ENCODE data around the gene AATF. TPM values are rescaled to one million over a fixed set of nuclear protein-coding genes. Genes with fewer than 3 reads are reported as not detected.

AATF gene
- total and polyA plus RNA-seq, 2 of the 8 experiments (the other 6 are each of a cell fraction or from before 2014, with no cell fraction given), result 20.1 to 62.8 TPM

GRCh38 chr17:36989173-36989572, 40.4 kb downstream of the AATF start:
- no peak overlapping the region for H2BK120ac ChIP-seq (replicated peaks; ENCODE audit: low read depth, low read length)
- H3K27ac ChIP-seq (ENCODE audit: low read depth, low read length), result no peak overlapping the region
- no peak overlapping the region for H3K9ac ChIP-seq (replicated peaks in 1 of 4; ENCODE audit: extremely low read depth in 1 of 4, low read depth in 3 of 4, low read length in 3 of 4)
- H3K79me1 ChIP-seq (ENCODE audit: low read depth, low read length), result no peaks in the 10 kb centered on the region; the same call in 1 of the 2 replicates
- no peak overlapping the region for H2BK20ac ChIP-seq (ENCODE audit: low read length)
- H3K4me2 ChIP-seq (ENCODE audit: insufficient read depth in 1 of 2, low read depth in 2 of 2, low read length in 2 of 2), result no peak overlapping the region
- ChIA-PET CTCF (ENCODE audit: partially characterized antibody) (interaction anchor here (0.6 to 0.8 kb wide), 3 partner anchors 14 to 59 kb away, joined by 3 read pairs; no protein-coding TSS in a partner anchor), POLR2A (ENCODE audit: partially characterized antibody) (interaction anchor here (0.7 kb wide), 1 partner anchor 12 kb away, joined by 3 read pairs; no protein-coding TSS in a partner anchor)
- H4K91ac ChIP-seq (replicated peaks; ENCODE audit: insufficient read length, low read length), result no peak overlapping the region
- H2BK12ac ChIP-seq (ENCODE audit: low read depth, low read length), result no peak overlapping the region
- H2AK5ac ChIP-seq (ENCODE audit: low read depth, low read length), result no peak overlapping the region
- no peak overlapping the region for H3K4me3 ChIP-seq (ENCODE audit: extremely low read depth in 1 of 4, insufficient read depth in 2 of 4, low read depth in 3 of 4, low read length in 4 of 4)
- FAIRE-seq (no peak), DNase-seq (ENCODE audit: low read depth in 1 of 2, low spot score in 2 of 2) (no peak)
- H3K18ac ChIP-seq (ENCODE audit: extremely low read depth, low read length), result no peak overlapping the region
- H3K9me3 ChIP-seq (ENCODE audit: insufficient read depth in 2 of 2, low read depth in 1 of 2, low read length in 1 of 2), result no peaks in the 10 kb centered on the region
- H3K23me2 ChIP-seq (ENCODE audit: low read depth, low read length), result no peaks in the 10 kb centered on the region
- 90% methylated on average over 6 of the region's 6 CpGs; no CpG with 5 or more reads in 1 of the 2 experiments for WGBS, 2 experiments (ENCODE audit: extremely low coverage in 1 of 2, insufficient coverage in 1 of 2, insufficient read length in 1 of 2, insufficient replicate concordance in 2 of 2, low coverage in 1 of 2, low lambda C conversion rate in 2 of 2, missing lambda C conversion rate in 1 of 2)
- H4K8ac ChIP-seq (ENCODE audit: extremely low read depth, insufficient read depth, low read length), result no peak overlapping the region
- no peaks in the 10 kb centered on the region for H3K27me3 ChIP-seq (replicated peaks in 1 of 4; ENCODE audit: control insufficient read depth in 3 of 4, extremely low read depth in 1 of 4, insufficient read depth in 3 of 4, low read length in 3 of 4)
- H2BK5ac ChIP-seq (ENCODE audit: low read depth, low read length), result no peak overlapping the region
- no peak overlapping the region for H3K23ac ChIP-seq (ENCODE audit: insufficient read length)
- no peaks in the 10 kb centered on the region for H3K79me2 ChIP-seq (ENCODE audit: control insufficient read depth in 1 of 2, insufficient read depth in 2 of 2, low read length in 2 of 2)
- H3K36me3 ChIP-seq (ENCODE audit: control insufficient read depth in 2 of 4, insufficient read depth in 4 of 4, low read length in 3 of 4), result peaks cover 6 to 45% (median 26%) of the 10 kb centered on the region in 4 experiments; a peak in 7 of 8 replicates
- no peaks in the 10 kb centered on the region for H4K20me1 ChIP-seq (replicated peaks in 1 of 2; ENCODE audit: control insufficient read depth in 1 of 2, insufficient read depth in 2 of 2, low read length in 2 of 2)
- H2BK15ac ChIP-seq (ENCODE audit: low read length), result no peak overlapping the region
- no peak overlapping the region for H2AFZ ChIP-seq (ENCODE audit: low read length)
- no peak overlapping the region for H3K14ac ChIP-seq (ENCODE audit: insufficient read length)
- no peak overlapping the region for H3K4ac ChIP-seq (replicated peaks; ENCODE audit: insufficient read length, low read depth, low read length)
- H4K5ac ChIP-seq (ENCODE audit: insufficient read length, low read depth, low read length), result no peak overlapping the region
- no peak overlapping the region for H3K56ac ChIP-seq (replicated peaks; ENCODE audit: insufficient read length, low read depth, low read length)
- H3K4me1 ChIP-seq (replicated peaks in 1 of 4; ENCODE audit: control insufficient read depth in 3 of 4, insufficient read depth in 4 of 4, low read length in 3 of 4), result no peaks in the 10 kb centered on the region
- no peak for TF ChIP-seq CHD2 (IDR thresholded peaks at IDR 0.05; ENCODE audit: low read length)
- TF ChIP-seq HDAC6 (IDR thresholded peaks at IDR 0.05; ENCODE audit: low read depth, low read length), result no peak
- no peak for TF ChIP-seq RBBP5 (IDR thresholded peaks at IDR 0.05; ENCODE audit: borderline replicate concordance, low read depth, low read length)
- TF ChIP-seq JUND (IDR thresholded peaks at IDR 0.05; ENCODE audit: low read length), result no peak
- TF ChIP-seq YY1 (IDR thresholded peaks at IDR 0.05; ENCODE audit: low read depth, low read length), result no peak
- TF ChIP-seq CTBP2 (IDR thresholded peaks at IDR 0.05; ENCODE audit: borderline replicate concordance, insufficient read depth, insufficient read length, low read length), result no peak
- no peak for TF ChIP-seq SRF (IDR thresholded peaks at IDR 0.05; ENCODE audit: low read depth, low read length)
- TF ChIP-seq TCF12 (IDR thresholded peaks at IDR 0.05; ENCODE audit: low read depth, low read length), result no peak
- TF ChIP-seq NRF1 (IDR thresholded peaks at IDR 0.05; ENCODE audit: low read depth, low read length), result no peak
- no peak for TF ChIP-seq CEBPB (IDR thresholded peaks at IDR 0.05; ENCODE audit: low read depth, low read length)
- no peak for TF ChIP-seq EP300 (IDR thresholded peaks at IDR 0.05; ENCODE audit: borderline replicate concordance in 1 of 2, low read depth in 2 of 2, low read length in 2 of 2)
- TF ChIP-seq MAFK (IDR thresholded peaks at IDR 0.05; ENCODE audit: low read depth, low read length), result no peak
- TF ChIP-seq E2F6 (IDR thresholded peaks at IDR 0.05), result no peak
- TF ChIP-seq TEAD4 (IDR thresholded peaks at IDR 0.05; ENCODE audit: low read depth, low read length), result no peak
- TF ChIP-seq SIX5 (IDR thresholded peaks at IDR 0.05; ENCODE audit: low read depth, low read length), result no peak

Measured in H1 (cell line).